H1 (cell line): Measurements from ENCODE around the gene TGIF1. TPM values are rescaled to one million over a fixed set of nuclear protein-coding genes. Genes with fewer than 3 reads are reported as not detected.

ENCODE experiments used
- CTCF ChIA-PET: fragments of 300-600 bp; sonication (Branson Sonifier 250); formaldehyde crosslinking; loops from one replicate; lab custom pipeline; 2021; ENCODE audit not compliant: partially characterized antibody; lab: Charles Lee
- POLR2A ChIA-PET: fragments of 300-600 bp; sonication (Branson Sonifier 250); formaldehyde crosslinking; loops from one replicate; lab custom pipeline; 2021; ENCODE audit warnings: inconsistent platforms; ENCODE audit not compliant: partially characterized antibody; lab: Charles Lee
- DNase-seq, 2 experiments: peaks; one replicate each; pipeline versions ENCODE4 v3.0.0 to v3.0.0-alpha.2; 2010 to 2022; ENCODE audit warnings: low spot score in 2 of 2, low read depth in 1 of 2, mixed read lengths in 1 of 2
- FAIRE-seq: peaks from 2 replicates; lab custom pipeline; 2011; peaks lifted over from hg19 to GRCh38; lab: Jason Lieb, UNC
- H2AFZ ChIP-seq: 2 replicates; pipeline ENCODE4 v1.8.1; 2012; ENCODE audit warnings: low read length, inconsistent platforms
- H2AK5ac ChIP-seq: 2 replicates; pipeline ENCODE4 v1.6.1; 2013; ENCODE audit warnings: low read depth, low read length
- H2BK120ac ChIP-seq: replicated peaks from 2 replicates; pipeline ENCODE3; 2013; ENCODE audit warnings: low read depth, low read length, inconsistent platforms
- H2BK12ac ChIP-seq: 2 replicates; pipeline ENCODE4 v1.6.1; 2013; ENCODE audit warnings: low read depth, low read length
- H2BK15ac ChIP-seq: 2 replicates; pipeline ENCODE4 v1.6.1; 2013; ENCODE audit warnings: low read length
- H2BK20ac ChIP-seq: 2 replicates; pipeline ENCODE4 v1.6.1; 2013; ENCODE audit warnings: low read length
- H2BK5ac ChIP-seq: 2 replicates; pipeline ENCODE4 v1.6.1; 2013; ENCODE audit warnings: low read depth, low read length
- H3K14ac ChIP-seq: 2 replicates; pipeline ENCODE4 v1.6.1; 2013; ENCODE audit warnings: inconsistent platforms; ENCODE audit not compliant: insufficient read length
- H3K18ac ChIP-seq: 2 replicates; pipeline ENCODE4 v1.6.1; 2013; ENCODE audit warnings: low read length; ENCODE audit errors: extremely low read depth
- H3K23ac ChIP-seq: 2 replicates; pipeline ENCODE4 v1.6.1; 2013; ENCODE audit warnings: inconsistent platforms; ENCODE audit not compliant: insufficient read length
- H3K23me2 ChIP-seq: 2 replicates; pipeline ENCODE4 v1.6.1; 2013; ENCODE audit warnings: low read depth, low read length
- H3K27ac ChIP-seq: 2 replicates; pipeline ENCODE4 v1.6.1; 2011; ENCODE audit warnings: low read depth, low read length, inconsistent platforms
- H3K27me3 ChIP-seq, 4 experiments: replicated peaks in 1 of 4; 1 replicate in 1 of 4; 2 replicates in 3 of 4; pipeline versions ENCODE4 v1.6.1 to v1.8.1; 2011 to 2013; ENCODE audit warnings: low read length in 3 of 4, mild to moderate bottlenecking in 3 of 4, inconsistent platforms in 2 of 4, mixed read lengths in 2 of 4, moderate library complexity in 1 of 4; ENCODE audit not compliant: control insufficient read depth in 3 of 4, insufficient read depth in 3 of 4; ENCODE audit errors: extremely low read depth in 1 of 4
- H3K36me3 ChIP-seq, 4 experiments: 2 replicates each; pipeline versions ENCODE4 v1.6.1 to v1.8.1; 2011 to 2013; ENCODE audit warnings: mild to moderate bottlenecking in 4 of 4, low read length in 3 of 4, moderate library complexity in 2 of 4, control low read depth in 1 of 4, inconsistent platforms in 1 of 4; ENCODE audit not compliant: insufficient read depth in 4 of 4, control insufficient read depth in 2 of 4
- H3K4ac ChIP-seq: replicated peaks from 2 replicates; pipeline ENCODE3; 2013; ENCODE audit warnings: low read length, low read depth, mixed read lengths, inconsistent platforms; ENCODE audit not compliant: insufficient read length
- H3K4me1 ChIP-seq, 4 experiments: replicated peaks in 1 of 4; 1 replicate in 1 of 4; 2 replicates in 3 of 4; pipeline versions ENCODE4 v1.6.1 to v1.8.1; 2011 to 2013; ENCODE audit warnings: low read length in 3 of 4, inconsistent platforms in 2 of 4, mixed read lengths in 1 of 4; ENCODE audit not compliant: insufficient read depth in 4 of 4, control insufficient read depth in 3 of 4
- H3K4me2 ChIP-seq, 2 experiments: 2 replicates each; pipeline versions ENCODE4 v1.6.1 to v1.8.1; 2011 to 2013; ENCODE audit warnings: low read depth in 2 of 2, low read length in 2 of 2, control low read depth in 1 of 2, inconsistent platforms in 1 of 2, mild to moderate bottlenecking in 1 of 2; ENCODE audit not compliant: insufficient read depth in 1 of 2
- H3K4me3 ChIP-seq, 4 experiments: fragments of 200-600, 300-600 bp in 1 of 4; sonication (generic), shearing (Covaris generic), sonication (Bioruptor Twin) in 1 of 4; 2 replicates each; pipeline versions ENCODE4 v1.5.1 to v1.8.1; 2011 to 2016; ENCODE audit warnings: low read length in 4 of 4, low read depth in 3 of 4, control low read depth in 2 of 4, inconsistent platforms in 2 of 4, mild to moderate bottlenecking in 2 of 4, mixed read lengths in 1 of 4, moderate library complexity in 1 of 4; ENCODE audit not compliant: insufficient read depth in 2 of 4; ENCODE audit errors: extremely low read depth in 1 of 4
- H3K56ac ChIP-seq: replicated peaks from 2 replicates; pipeline ENCODE3; 2013; ENCODE audit warnings: low read depth, mild to moderate bottlenecking, mixed read lengths, low read length, inconsistent platforms; ENCODE audit not compliant: insufficient read length
- H3K79me1 ChIP-seq: 2 replicates; pipeline ENCODE4 v1.6.1; 2013; ENCODE audit warnings: low read depth, low read length, control low read depth
- H3K79me2 ChIP-seq, 2 experiments: 2 replicates each; pipeline versions ENCODE4 v1.6.1 to v1.8.1; 2012 to 2013; ENCODE audit warnings: low read length in 2 of 2, mild to moderate bottlenecking in 2 of 2, inconsistent platforms in 1 of 2; ENCODE audit not compliant: insufficient read depth in 2 of 2, control insufficient read depth in 1 of 2
- H3K9ac ChIP-seq, 4 experiments: replicated peaks in 1 of 4; 1 replicate in 1 of 4; 2 replicates in 3 of 4; pipeline versions ENCODE4 v1.6.1 to v1.8.1; 2011 to 2013; ENCODE audit warnings: low read depth in 3 of 4, low read length in 3 of 4, control low read depth in 2 of 4, mild to moderate bottlenecking in 2 of 4, moderate library complexity in 2 of 4, inconsistent platforms in 1 of 4; ENCODE audit errors: extremely low read depth in 1 of 4
- H3K9me3 ChIP-seq, 2 experiments: 2 replicates each; pipeline versions ENCODE4 v1.6.1 to v1.8.1; 2012 to 2013; ENCODE audit warnings: mild to moderate bottlenecking in 2 of 2, moderate library complexity in 2 of 2, control low read depth in 1 of 2, inconsistent platforms in 1 of 2, low read depth in 1 of 2, low read length in 1 of 2, mixed read lengths in 1 of 2; ENCODE audit not compliant: insufficient read depth in 2 of 2
- H4K20me1 ChIP-seq, 2 experiments: replicated peaks in 1 of 2; 2 replicates each; pipeline versions ENCODE3 to v1.8.1; 2011 to 2013; ENCODE audit warnings: inconsistent platforms in 2 of 2, low read length in 2 of 2, mild to moderate bottlenecking in 1 of 2; ENCODE audit not compliant: insufficient read depth in 2 of 2, control insufficient read depth in 1 of 2
- H4K5ac ChIP-seq: 2 replicates; pipeline ENCODE4 v1.6.1; 2013; ENCODE audit warnings: low read length, low read depth, mixed read lengths, inconsistent platforms; ENCODE audit not compliant: insufficient read length
- H4K8ac ChIP-seq: 2 replicates; pipeline ENCODE4 v1.8.0; 2013; ENCODE audit warnings: mild to moderate bottlenecking, moderate library complexity, low read length, inconsistent platforms; ENCODE audit not compliant: insufficient read depth; ENCODE audit errors: extremely low read depth
- H4K91ac ChIP-seq: replicated peaks from 2 replicates; pipeline ENCODE3; 2013; ENCODE audit warnings: low read length, mixed read lengths, inconsistent platforms; ENCODE audit not compliant: insufficient read length
- WGBS, 2 experiments: shearing (Covaris generic) in 1 of 2; methylation state at CpG; one replicate each; pipeline versions ENCODE4 v1.1.6 to v1.1.7; 2013 to 2015; ENCODE audit warnings: low lambda C conversion rate in 2 of 2, mixed read lengths in 2 of 2, inconsistent platforms in 1 of 2, low coverage in 1 of 2, missing lambda C conversion rate in 1 of 2; ENCODE audit not compliant: insufficient replicate concordance in 2 of 2, insufficient coverage in 1 of 2, insufficient read length in 1 of 2; ENCODE audit errors: extremely low coverage in 1 of 2, missing lambda C conversion rate in 1 of 2; 5-methylcytosine and 5-hydroxymethylcytosine counted together
- polyA plus RNA-seq, 7 experiments: library from polyadenylated mRNA; depleted of rRNA in 3 of 7; stranded (reverse) in 5 of 7; unstranded in 2 of 7; fragments of >200 nt in 5 of 7; fragments of 200-250 nt in 2 of 7; gene quantifications; 1 replicate in 5 of 7; 2 replicates in 1 of 7; 4 replicates in 1 of 7; pipeline versions ENCODE4 v1.2.1 to v1.2.3, GENCODE V29; 2011 to 2013; ENCODE audit warnings: missing spikeins in 2 of 7, mixed read lengths in 2 of 7
- total RNA-seq: library from RNA; stranded (reverse); fragmentation: NEBNext Ultra II Directional; extraction: Animal tissue kit (Norgen Biotek cat#: 25700); gene quantifications from 2 replicates; pipeline ENCODE4 v1.2.1, GENCODE V29; 2021

The TGIF1 gene
- total and polyA plus RNA-seq, 2 of the 8 experiments (the other 6 are each of a cell fraction or from before 2014, with no cell fraction given): 256 to 262 TPM

GRCh38 chr18:3451989-3452749 is 2.2 kb downstream of the TGIF1 start:
- Histone ChIP-seq H2BK120ac (peak overlapping the region; percentile 82), H4K5ac (peak overlapping the region; percentile 87), H4K20me1 (peaks cover 2 to 7% of the 10 kb centered on the region in 2 experiments), H3K27me3 (no peaks in the 10 kb centered on the region), H2BK5ac (peak overlapping the region; percentile 91), H2AK5ac (peak overlapping the region; percentile 29; the same call in 1 of the 2 replicates), H3K36me3 (peaks cover 0 to 33% (median 12%) of the 10 kb centered on the region in 4 experiments; a peak in 6 of 8 replicates), H3K23me2 (peaks cover 21% of the 10 kb centered on the region), H2BK20ac (0 out of 2 replicates have a peak overlapping the region, but pooled peaks have one; percentile 32), H3K23ac (no peak overlapping the region), H3K4me3 (peak overlapping the region; percentile 96 to 99 (median 98)), H3K56ac (peak overlapping the region; percentile 95), H2BK15ac (no peak overlapping the region), H3K79me2 (peaks cover 36 to 86% of the 10 kb centered on the region in 2 experiments), H2AFZ (no peak overlapping the region), H3K27ac (peak overlapping the region; percentile 72; the same call in 1 of the 2 replicates), H3K4me1 (peaks cover 6 to 17% (median 10%) of the 10 kb centered on the region in 4 experiments; a peak in 6 of 7 replicates), H2BK12ac (no peak overlapping the region; the same call in 1 of the 2 replicates), H3K14ac (no peak overlapping the region), H3K18ac (peak overlapping the region; percentile 91), H3K79me1 (no peaks in the 10 kb centered on the region), H3K9me3 (no peaks in the 10 kb centered on the region), H3K9ac (peak overlapping the region; percentile 77 to 92 (median 84)), H3K4ac (peak overlapping the region; percentile 40), H3K4me2 (peak overlapping the region; percentile 67 to 95), H4K8ac (peak overlapping the region; percentile 72), H4K91ac (peak overlapping the region; percentile 84)
- CTCF ChIA-PET: interaction anchor here (0.9 to 4.7 kb wide), 13 partner anchors 11 to 214 kb away, joined by 3 to 28 read pairs (median 10); no protein-coding TSS in a partner anchor
- FAIRE-seq (no peak), DNase-seq (peak in 1 of 2 experiments; percentile 50)
- POLR2A ChIA-PET: interaction anchor here (1.1 to 8.2 kb wide), 15 partner anchors 10 to 213 kb away, joined by 3 to 68 read pairs (median 7); no protein-coding TSS in a partner anchor
- 0% methylated on average over 34 of the region's 53 CpGs; no CpG with 5 or more reads in 1 of the 2 experiments for WGBS, 2 experiments
